CD4-positive, alpha-beta T cell treated with Interleukin-21 for 1 hour (primary cell): Measurements from ENCODE around the gene TMEM208.

Experiments used
- DNase-seq: peaks from one replicate; pipeline ENCODE4 v3.0.0-alpha.2; 2020

TMEM208 gene

DNA sequence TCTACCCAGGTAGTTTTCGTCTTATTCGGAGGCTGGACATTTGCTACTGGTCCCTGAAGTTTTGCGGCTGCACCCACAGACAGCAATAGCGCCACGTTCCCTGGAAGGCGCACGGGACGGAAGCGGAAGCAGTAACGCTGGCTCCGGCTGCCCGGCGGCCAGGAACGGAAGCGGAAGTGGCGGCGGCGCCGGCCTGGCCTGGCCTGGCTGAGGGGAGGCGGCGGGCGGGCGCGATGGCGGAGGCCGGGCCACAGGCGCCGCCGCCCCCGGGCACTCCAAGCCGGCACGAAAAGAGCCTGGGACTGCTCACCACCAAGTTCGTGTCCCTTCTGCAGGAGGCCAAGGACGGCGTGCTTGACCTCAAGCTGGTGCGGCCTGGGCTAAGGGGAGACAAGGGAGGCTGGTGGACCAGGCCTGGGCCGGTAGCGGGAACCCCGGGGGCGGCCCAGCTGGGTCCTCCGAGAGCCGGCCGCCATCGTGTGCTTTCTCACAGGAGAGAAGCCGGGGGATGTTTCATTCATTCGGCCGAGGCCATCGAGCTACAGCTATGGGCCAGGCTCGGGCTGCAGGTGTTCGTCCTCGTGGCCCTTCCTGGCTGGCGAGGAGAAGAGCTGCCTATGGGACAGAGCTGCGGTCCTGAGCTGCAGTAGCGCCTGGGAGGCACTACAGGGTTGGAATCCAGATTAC lies 34.8 kb upstream of the TMEM208 start, which contains the start of gene E2F4:
TSS of gene E2F4 (plus strand) at position 161 of the 687 bp plus-strand sequence. CDS start at position 234, 73 bp downstream.
- peak; percentile 90 for DNase-seq

DNA sequence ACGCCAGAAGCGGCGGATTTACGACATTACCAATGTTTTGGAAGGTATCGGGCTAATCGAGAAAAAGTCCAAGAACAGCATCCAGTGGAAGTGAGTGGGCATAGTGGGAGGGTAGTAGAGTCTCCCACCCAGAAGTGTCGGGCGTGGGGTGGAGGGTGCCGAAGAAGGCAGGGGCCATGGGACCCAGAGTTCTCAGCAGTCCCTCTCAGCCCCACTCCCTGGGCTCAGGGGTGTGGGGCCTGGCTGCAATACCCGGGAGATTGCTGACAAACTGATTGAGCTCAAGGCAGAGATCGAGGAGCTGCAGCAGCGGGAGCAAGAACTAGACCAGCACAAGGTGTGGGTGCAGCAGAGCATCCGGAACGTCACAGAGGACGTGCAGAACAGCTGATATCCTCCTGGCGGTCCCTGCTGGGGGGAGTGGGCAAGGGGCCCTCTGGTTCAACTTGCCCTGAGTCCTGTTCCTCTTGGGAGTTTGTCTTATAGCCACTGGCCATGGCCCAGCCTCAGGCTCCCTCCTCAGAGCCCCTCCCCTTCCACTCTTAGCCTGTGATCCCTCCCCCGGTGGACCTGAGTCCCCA lies 34.1 kb upstream of the TMEM208 start:
- DNase-seq: peak; percentile 17

DNA sequence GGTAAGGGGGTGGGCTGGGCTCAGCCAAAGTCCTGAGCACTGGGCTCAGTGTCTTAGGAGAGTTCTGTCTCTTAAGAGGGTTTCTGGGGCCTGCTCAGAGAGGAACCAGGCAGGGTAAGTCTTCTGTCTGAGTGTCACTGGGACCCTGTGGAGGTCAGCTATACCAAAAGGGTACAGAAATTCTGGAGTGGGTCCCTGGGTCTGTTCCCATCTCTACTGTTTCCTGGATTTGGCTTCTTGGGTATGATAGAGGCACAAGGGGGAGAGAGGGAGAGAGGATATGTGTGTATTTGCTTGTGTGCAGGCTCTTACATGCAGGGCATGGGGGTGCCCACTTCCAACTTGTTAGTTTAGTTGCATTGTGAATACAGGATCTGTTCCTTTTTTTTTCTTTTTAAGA lies 33.4 kb upstream of the TMEM208 start:
- DNase-seq: no peak

DNA sequence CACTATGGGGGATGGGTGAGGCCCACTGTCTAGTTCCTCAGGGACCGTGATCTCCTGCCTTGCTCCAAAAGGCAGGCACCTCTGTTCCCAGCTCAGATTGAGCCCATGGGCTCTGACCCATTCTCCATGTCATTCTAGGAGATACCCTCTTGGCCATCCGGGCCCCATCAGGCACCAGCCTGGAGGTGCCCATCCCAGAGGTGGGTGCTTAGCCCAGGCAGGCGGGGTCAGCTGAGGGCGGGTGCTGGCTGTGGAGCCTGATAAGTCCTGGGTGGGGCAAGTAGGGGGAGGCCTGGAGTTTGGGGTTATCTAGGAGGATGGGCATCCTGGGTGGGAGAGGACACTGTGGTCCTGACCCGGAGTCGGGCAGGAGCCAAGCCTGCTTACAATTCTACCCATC lies 32.7 kb upstream of the TMEM208 start:
- no peak for DNase-seq

DNA sequence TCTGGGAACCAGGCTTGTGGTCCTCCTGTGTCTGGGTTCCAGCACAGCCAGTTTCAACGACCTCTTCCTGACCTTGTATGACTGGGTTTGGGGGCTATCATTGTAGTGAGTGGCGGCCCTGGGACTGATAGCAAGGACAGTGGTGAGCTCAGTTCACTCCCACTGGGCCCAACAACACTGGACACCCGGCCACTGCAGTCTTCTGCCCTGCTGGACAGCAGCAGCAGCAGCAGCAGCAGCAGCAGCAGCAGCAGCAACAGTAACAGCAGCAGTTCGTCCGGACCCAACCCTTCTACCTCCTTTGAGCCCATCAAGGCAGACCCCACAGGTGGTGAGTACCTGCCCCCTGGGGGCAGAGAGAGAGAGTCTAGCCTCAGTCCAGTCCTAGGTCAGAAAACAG lies 31.3 kb upstream of the TMEM208 start:
- no peak for DNase-seq

DNA sequence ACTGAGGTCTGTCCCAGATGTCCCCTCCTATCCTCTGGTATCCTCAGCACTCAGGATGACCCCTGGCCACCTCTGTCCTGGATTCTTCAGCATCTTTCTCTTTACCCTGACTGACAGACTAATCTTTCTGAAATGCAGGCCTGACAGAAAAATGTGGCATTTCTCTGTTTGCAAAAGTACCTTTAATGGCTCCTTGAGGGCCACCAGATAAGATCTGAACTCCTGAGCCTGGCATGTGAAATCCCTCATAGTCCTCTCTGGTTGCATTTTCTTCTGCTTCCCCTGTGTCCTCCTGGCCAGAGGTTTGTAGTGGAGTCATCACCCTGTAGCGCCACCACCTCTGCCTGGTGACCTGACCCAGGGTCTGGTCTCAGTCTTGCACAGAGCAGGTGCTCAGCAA lies 30.0 kb upstream of the TMEM208 start:
- no peak for DNase-seq

DNA sequence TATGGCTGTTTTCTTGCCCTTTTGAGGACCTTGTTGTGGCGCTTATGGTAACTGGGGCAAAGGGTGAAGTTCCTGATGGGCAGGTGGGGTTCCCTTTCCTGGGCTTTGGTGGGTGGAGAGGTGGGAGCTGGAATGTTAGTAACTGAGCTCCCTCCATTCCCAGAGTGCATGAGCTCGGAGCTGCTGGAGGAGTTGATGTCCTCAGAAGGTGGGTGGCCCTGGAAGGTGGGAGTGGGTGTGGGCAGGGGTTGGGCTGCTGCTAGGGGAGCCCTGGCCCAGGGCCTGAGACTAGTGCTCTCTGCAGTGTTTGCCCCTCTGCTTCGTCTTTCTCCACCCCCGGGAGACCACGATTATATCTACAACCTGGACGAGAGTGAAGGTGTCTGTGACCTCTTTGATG lies 29.2 kb upstream of the TMEM208 start:
- DNase-seq: no peak

DNA sequence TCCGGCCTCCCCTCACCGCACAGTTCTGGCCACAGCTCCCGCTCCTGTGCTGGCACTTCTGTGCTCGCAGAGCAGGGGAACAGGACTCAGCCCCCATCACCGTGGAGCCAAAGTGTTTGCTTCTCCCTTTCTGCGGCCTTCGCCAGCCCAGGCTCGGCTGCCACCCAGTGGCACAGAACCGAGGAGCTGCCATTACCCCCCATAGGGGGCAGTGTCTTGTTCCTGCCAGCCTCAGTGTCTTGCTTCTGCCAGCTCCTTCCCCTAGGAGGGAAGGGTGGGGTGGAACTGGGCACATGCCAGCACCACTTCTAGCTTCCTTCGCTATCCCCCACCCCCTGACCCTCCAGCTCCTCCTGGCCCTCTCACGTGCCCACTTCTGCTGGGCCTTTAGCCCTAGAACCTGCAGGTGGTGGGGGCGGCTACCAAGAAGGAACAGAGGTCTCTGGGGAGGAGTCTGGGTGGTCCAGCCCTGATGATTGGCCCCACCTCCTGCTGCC lies 28.6 kb upstream of the TMEM208 start:
- peak; percentile 42 for DNase-seq

DNA sequence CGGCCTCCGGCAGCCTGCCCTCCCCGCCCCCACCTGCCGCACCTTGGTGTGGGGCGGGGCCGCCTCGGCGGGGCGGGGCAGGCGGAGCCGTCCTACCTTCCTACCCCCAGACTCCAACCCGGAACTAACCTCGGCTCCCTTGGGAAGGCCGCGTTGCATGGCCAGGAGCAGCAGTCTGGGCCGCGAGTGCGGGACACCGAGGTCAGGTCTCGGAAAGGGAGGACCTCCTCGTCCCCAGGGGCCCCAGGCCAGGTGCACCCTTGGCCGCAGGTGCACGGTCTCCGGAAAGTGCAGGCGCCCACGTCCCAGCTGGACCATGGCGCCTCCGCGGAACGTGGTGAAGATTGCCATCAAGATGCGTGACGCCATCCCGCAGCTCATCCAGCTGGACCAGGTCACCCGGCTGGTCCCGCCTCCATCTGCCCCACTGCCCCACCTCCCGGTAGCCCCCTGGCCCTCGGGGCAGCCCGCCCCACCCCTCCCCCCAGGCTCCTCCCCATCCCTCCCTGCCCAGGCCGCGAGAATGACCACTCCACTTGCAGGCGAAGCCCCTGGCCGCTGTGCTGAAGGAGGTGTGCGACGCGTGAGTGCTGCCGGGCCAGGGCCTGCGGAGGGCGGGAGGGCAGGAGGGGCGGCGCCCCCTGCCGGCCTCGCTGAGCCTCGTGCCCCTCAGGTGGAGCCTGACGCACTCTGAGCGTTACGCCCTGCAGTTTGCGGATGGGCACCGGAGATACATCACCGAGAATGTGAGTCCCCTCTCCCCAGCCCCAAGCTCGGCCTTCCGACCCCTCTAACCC lies 27.7 kb upstream of the TMEM208 start, which contains the start of gene ELMO3:
TSS of gene ELMO3 (plus strand) at position 121 of the 797 bp plus-strand sequence. CDS start at position 317, 196 bp downstream.
- no peak for DNase-seq

DNA sequence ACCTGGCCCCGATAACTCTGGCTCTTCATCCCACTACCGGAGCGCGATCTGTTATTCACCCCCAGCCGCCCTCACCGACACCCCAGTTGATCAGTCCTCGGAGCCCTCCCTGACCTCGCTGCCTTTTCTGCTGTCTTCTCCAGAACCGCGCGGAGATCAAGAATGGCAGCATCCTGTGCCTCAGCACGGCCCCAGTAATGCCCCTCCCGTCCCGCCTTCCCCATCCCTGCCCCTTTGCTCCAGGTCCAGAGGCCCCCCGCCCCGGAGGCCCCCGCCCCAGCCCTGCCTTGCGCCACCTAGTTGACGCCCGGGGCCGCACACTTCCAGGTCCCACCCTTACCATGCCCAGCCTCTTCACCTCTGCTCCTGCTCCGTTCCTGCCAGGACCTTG lies 27.1 kb upstream of the TMEM208 start:
- no peak for DNase-seq

DNA sequence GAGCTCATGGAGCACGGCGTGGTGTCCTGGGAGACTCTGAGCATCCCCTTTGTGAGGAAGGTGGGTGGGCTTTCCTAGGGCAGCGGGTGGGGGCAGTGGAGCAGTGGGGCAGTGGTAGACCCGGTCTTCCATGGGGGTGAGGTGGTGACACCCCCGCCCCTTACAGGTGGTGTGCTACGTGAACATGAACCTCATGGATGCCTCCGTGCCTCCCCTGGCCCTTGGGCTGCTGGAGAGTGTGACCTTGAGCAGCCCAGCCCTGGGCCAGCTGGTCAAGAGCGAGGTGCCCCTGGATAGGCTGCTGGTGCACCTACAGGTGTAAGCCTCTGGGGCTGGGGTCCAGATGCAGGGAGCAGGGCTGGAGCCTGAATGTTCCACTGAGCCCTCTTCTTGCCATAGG lies 26.4 kb upstream of the TMEM208 start:
- no peak for DNase-seq

DNA sequence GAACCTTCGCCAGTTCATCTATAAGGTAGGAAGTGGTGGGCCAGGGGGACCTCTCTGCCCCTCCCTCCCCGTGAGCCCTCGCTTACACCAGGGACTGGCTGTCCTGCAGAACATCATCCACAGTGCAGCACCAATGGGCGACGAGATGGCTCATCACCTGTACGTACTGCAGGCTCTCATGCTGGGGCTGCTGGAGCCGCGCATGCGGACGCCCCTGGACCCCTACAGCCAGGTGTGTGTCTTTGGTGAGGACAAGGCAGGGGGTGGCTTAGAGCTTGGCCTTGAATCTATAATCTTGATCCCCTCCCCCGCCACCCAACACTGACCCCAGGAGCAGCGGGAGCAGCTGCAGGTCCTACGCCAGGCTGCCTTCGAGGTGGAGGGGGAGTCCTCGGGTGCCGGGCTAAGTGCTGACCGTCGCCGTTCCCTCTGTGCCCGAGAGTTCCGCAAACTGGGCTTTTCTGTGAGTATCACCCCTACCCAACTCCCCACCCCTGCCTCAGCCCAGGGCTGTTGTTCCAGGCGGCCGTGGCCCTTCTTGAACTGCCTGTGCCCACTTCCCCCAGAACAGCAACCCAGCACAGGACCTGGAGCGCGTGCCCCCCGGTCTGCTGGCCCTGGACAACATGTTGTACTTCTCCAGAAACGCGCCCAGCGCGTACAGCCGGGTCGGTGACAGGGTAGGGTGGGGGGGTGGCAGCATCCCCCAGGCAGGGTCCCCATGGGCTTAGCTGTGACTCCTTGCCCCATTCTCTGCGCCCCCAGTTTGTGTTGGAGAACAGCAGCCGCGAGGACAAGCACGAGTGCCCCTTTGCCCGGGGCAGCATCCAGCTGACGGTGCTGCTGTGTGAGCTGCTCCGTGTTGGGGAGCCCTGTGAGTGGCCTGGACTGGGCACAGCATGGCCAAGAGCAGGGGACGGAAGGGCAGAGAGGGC lies 25.3 kb upstream of the TMEM208 start:
- DNase-seq: no peak

DNA sequence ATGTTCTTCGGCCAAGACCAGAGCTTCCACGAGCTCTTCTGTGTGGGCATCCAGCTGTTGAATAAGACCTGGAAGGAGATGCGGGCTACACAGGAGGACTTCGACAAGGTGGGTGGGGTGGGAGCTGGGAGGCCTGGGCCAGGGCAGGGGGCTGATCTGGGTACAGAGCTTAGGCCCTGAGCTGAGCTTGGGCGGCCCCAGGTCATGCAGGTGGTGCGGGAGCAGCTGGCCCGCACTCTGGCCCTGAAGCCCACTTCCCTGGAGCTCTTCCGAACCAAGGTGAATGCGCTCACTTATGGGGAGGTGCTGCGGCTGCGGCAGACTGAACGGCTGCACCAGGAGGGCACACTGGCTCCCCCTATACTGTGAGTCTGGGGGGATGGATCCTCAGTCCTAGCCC lies 24.5 kb upstream of the TMEM208 start:
- DNase-seq: no peak

DNA sequence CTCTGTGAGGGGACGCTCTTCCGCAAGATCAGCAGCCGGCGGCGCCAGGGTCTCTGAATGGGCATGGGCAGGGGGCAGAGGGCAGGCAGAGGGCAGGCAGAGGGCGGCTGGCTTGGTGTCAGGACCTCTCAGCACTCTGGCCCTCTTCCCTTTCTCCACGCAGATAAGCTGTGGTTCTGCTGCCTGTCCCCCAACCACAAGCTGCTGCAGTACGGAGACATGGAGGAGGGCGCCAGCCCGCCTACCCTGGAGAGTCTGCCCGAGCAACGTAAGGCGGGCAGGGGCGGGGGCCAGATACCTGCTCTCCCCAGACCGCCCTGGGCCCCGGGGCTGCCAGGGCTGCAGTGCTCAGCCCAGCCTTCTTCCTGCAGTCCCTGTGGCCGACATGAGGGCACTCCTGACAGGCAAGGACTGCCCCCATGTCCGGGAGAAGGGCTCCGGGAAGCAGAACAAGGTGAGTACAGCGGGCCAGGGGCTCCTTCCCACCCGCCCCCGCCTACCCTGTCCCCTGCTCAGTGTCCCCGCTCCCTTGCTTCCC lies 23.9 kb upstream of the TMEM208 start:
- DNase-seq: no peak

DNA sequence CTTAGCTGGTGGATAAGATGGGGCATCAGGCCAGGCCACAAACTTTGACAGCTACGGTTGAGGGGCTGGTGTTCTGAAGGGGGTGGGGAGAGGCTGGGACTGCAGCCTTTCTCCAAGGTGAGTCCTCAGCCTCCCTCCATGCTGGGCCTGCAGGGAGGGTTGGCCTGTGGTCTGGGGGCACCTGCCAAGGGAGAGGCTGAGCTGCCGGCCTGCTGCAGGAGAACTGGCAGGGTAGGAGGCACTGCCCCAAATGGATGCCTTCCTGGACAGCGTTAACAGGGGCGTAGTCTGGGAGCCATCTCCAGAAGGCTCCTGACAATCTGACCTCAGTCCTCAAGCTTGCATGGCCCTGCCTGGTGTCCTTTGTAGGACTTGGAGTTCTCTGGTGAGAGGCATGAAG lies 22.9 kb upstream of the TMEM208 start:
- no peak for DNase-seq

DNA sequence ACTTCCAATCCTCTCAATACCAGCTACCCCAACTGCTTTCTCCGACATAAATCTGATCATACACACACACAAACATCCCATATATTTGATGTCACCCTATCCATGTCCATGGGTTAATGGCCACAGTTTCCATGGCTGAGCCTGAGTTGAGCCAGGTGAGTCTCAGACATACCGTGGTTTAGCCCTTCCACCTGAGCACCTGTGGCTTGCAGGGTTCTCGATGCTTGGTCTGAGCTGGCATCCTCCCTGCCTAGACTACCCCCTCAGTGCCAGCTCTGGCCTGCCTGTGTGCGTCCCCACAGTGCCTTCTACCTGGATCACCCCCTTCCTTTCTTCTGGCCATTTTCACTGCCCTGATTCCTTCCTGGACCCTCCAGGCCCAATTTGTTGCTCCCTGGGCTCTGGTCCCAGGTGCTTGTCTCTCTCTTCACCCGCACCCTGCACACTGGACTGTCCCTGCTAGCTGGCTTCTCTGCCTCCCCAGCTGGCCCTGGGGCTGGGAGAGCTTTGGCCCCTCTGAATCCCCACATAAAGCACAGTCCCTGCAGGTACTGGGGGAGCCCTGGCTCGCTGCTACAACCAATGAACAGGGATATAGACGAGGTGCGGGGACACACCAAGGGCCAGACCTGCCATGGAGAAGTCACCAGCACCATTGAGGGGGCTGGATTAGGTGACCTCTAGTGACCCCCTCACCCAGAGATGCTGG lies 20.6 kb upstream of the TMEM208 start:
- no peak for DNase-seq

DNA sequence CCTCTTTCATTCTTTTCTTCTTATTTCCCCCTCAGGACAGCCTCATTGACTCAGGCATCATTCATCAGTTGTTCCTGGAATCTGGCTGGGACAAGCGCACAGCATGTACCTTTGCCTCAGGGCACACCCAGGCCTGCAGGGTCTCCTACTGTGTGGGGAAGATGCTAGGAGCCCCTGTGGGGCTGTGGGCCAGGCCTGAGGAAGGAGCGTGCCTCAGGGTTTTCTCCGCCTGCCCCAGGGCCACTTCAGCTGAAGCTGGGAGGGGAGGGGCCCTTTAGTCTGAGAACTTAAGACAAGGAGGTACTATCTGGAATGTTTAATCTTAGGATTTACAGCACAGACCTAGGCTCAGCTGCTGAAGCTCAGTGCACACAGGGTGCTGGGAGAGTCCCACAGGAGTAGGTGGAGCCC lies 20.1 kb upstream of the TMEM208 start:
- DNase-seq: no peak

DNA sequence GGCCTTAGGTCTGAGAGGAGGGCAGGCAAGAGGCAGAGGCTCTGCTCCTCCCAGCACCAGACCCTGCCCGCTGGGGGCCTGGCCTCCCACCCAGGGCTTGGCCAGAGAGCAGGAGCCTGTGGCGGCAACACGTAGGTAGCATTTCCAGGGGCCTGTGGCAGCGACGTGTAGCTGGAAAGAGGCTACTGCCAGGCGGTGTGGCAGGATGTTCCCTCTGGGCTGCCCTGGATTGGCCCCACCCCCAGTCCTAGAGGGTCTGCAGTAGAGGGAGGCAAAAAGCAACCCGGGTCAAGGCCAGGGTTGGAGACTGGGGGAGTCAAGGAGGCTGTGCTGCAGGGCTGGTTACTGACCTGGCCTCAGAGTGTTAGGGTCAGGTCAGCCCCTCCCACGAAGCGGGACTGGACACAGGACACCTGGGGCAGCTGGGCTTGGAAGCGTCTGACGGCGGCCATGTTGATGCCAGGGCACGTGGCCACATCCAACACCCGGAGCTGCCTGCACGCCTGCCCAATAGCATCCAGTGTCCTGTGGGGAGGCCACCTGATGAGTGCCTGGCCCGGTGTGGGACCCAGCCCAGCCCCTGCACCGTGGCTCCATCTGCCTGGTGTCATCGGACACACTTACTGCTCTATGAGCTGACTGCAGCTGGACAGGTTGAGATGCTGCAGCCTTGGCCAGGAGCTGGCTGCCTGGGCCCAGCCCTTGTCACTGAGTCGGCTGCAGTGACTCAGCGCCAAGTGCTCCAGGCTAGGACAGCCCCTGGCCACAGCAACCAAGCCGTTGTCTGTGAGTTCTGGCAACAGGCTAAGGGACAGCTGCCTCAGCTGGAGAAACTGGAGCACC lies 19.5 kb upstream of the TMEM208 start:
- no peak for DNase-seq

DNA sequence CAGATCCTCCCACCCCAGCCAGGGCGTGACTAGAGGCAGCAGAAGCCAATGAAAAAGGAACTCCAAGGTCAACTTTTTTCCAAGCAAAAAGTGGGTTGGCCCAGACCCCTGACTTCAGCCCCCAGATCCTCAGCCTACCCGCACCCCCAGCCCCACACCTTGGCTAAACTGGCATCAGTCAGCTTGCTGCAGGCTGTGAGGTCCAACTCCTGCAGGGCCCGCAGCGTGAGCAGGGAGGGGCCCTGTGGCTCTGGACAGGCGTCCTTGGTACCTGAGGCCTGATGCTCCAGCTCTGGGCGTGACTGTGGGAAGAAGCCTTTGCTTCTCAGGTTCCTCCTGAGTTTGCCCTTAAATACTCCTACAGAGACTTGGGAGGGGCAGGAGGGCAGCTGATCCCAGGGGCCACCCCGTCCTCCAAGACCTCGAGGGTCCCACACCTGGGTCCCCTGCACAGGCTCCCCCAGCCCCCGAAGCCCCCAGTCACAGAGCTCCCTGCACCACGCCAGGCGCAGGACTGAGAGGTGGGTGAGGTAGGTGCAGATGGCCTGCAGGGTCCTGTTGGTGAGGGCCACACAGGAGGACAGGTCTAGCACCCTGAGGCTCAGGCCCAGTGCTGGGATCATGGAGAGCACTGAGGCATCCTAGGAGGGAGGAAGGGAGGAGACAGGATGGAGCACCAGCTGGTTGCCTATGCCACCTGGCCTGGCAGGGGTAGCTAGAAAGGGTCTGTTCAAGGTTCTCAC lies 18.6 kb upstream of the TMEM208 start:
- DNase-seq: no peak

DNA sequence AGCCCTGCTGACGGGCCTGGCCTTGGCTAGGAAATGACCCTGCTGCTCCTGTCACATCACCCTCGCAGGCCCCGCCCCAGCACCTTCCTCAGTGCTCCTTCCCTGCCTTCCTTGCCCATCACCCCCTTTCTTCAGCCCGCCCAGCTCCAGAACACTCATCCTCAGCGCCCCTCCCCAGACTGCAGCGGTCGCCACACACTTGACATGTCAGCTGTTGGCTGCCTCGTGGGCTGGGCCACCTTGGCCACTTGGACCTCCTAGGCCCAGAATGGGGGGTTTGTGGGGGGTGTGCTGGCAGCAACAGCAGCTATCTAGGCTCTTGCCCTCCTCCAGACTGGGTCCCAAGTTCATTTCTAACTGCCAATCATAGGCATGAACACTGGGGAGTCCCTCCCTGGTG lies 17.4 kb upstream of the TMEM208 start:
- DNase-seq: no peak
